Suprapubic skin (tissue), 4 donors: ENCODE measurements around the gene CNPY2. TPM values are rescaled to one million over a fixed set of nuclear protein-coding genes. Genes with fewer than 3 reads are reported as not detected.
"Not testable (repeated sequence)": the region's sequence is repeated elsewhere in the genome, so short reads cannot be mapped to it uniquely, and the experiment has no call there.

ENCODE experiments used
- DNase-seq, 2 donors: peaks; one replicate each; pipeline ENCODE4 v3.0.0-alpha.2; 2019; ENCODE audit warnings: low spot score in 2 of 2
- H3K27ac ChIP-seq: fragments of 200-600 bp; sonication (generic); one replicate; pipeline ENCODE4 v1.5.1; 2019
- H3K27me3 ChIP-seq: fragments of 200-600 bp; sonication (generic); one replicate; pipeline ENCODE4 v1.5.1; 2019
- H3K36me3 ChIP-seq: fragments of 200-600 bp; sonication (generic); one replicate; pipeline ENCODE4 v1.5.1; 2019
- H3K4me1 ChIP-seq: fragments of 200-600 bp; sonication (generic); one replicate; pipeline ENCODE4 v1.5.1; 2019
- H3K4me3 ChIP-seq: fragments of 200-600 bp; sonication (generic); one replicate; pipeline ENCODE4 v1.5.1; 2019; ENCODE audit warnings: mild to moderate bottlenecking
- H3K9me3 ChIP-seq: fragments of 200-600 bp; sonication (generic); one replicate; pipeline ENCODE4 v1.5.1; 2019
- EP300 ChIP-seq: sonication (generic); formaldehyde crosslinking; IDR thresholded peaks from one replicate; pipeline ENCODE4 v1.6.1; 2017; ENCODE audit warnings: antibody characterized with exemption
- POLR2A ChIP-seq, 2 donors: fragments of 450-650 bp; IDR thresholded peaks; one replicate each; pipeline ENCODE4 v1.6.1; 2017; ENCODE audit warnings: antibody characterized with exemption in 2 of 2, mild to moderate bottlenecking in 2 of 2, moderate library complexity in 2 of 2
- POLR2AphosphoS5 ChIP-seq, 3 donors: sonication (generic); formaldehyde crosslinking; IDR thresholded peaks; one replicate each; pipeline ENCODE4 v1.6.1; 2017; ENCODE audit warnings: antibody characterized with exemption in 3 of 3
- WGBS: methylation state at CpG from one replicate; pipeline ENCODE4 v1.1.5; 2018; 5-methylcytosine and 5-hydroxymethylcytosine counted together
- total RNA-seq, 4 donors: library from RNA; depleted of rRNA; stranded (reverse); fragments of >200 nt; gene quantifications; one replicate each; pipeline ENCODE4 v1.1.0, GENCODE V29; 2016
- TF ChIP-seq, protein P1 (sequence below), 2 donors: fragments of 200-600 bp in 1 of 2; fragments of 450-650 bp in 1 of 2; sonication (generic) in 1 of 2; IDR thresholded peaks; one replicate each; pipeline ENCODE4 v1.5.1; 2016 to 2019; ENCODE audit warnings: antibody characterized with exemption in 2 of 2, mild to moderate bottlenecking in 1 of 2, moderate library complexity in 1 of 2

CNPY2 gene
- total RNA-seq, 4 donors from 2014 or later = 36.4 to 51.4 (median 42.4) TPM

DNA sequence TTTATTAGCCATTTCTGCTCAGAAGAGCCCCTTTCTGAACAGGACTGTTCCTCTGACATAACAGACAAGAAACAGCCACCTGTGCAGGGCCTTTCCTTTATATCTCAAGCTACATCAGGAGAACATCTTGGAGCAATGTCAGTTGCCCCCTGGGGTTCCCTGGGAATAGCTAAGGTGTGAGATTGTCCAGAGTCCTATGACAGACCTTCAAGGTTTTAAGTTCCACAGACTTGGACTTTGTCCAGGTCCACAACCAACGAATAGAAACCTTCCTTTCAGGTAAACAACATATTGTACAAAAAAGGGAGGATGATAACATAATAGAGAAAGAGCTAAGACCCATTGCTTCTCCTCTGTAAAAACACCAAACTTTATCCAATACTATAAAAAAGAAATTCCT is 25.8 kb upstream of the CNPY2 start:
- H3K27me3 ChIP-seq = no peaks in the 10 kb centered on the region
- H3K9me3 ChIP-seq = no peaks in the 10 kb centered on the region
- WGBS = 28% methylated on average over 1 of the region's 1 CpG
- TF ChIP-seq POLR2AphosphoS5 (IDR thresholded peaks at IDR 0.05) = no peak
- TF ChIP-seq POLR2A (IDR thresholded peaks at IDR 0.05) = no peak
- TF ChIP-seq EP300 = no peak
- TF ChIP-seq, protein P1, sequence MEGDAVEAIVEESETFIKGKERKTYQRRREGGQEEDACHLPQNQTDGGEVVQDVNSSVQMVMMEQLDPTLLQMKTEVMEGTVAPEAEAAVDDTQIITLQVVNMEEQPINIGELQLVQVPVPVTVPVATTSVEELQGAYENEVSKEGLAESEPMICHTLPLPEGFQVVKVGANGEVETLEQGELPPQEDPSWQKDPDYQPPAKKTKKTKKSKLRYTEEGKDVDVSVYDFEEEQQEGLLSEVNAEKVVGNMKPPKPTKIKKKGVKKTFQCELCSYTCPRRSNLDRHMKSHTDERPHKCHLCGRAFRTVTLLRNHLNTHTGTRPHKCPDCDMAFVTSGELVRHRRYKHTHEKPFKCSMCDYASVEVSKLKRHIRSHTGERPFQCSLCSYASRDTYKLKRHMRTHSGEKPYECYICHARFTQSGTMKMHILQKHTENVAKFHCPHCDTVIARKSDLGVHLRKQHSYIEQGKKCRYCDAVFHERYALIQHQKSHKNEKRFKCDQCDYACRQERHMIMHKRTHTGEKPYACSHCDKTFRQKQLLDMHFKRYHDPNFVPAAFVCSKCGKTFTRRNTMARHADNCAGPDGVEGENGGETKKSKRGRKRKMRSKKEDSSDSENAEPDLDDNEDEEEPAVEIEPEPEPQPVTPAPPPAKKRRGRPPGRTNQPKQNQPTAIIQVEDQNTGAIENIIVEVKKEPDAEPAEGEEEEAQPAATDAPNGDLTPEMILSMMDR (IDR thresholded peaks at IDR 0.05) = no peak
- H3K4me1 ChIP-seq = no peaks in the 10 kb centered on the region
- H3K36me3 ChIP-seq = peaks cover 46% of the 10 kb centered on the region
- no peak for DNase-seq
- no peak overlapping the region for H3K4me3 ChIP-seq
- no peak overlapping the region for H3K27ac ChIP-seq

- no peaks in the 10 kb centered on the region for H3K9me3 ChIP-seq
- TF ChIP-seq, protein P1 (IDR thresholded peaks at IDR 0.05) = no peak
- TF ChIP-seq POLR2A (IDR thresholded peaks at IDR 0.05) = no peak
- no peak for TF ChIP-seq EP300
- TF ChIP-seq POLR2AphosphoS5 (IDR thresholded peaks at IDR 0.05) = no peak
- no peak overlapping the region for H3K27ac ChIP-seq
- H3K27me3 ChIP-seq = no peaks in the 10 kb centered on the region
- no peak for DNase-seq
- peaks cover 6% of the 10 kb centered on the region for H3K4me1 ChIP-seq
- 91% methylated on average over 1 of the region's 1 CpG for WGBS
- no peak overlapping the region for H3K4me3 ChIP-seq
- H3K36me3 ChIP-seq = peaks cover 24% of the 10 kb centered on the region
These were observed 23.3 kb upstream of the CNPY2 start for GRCh38 chr12:56339158-56339422.

- Histone ChIP-seq H3K9me3 (no peaks in the 10 kb centered on the region), H3K36me3 (peaks cover 18% of the 10 kb centered on the region), H3K4me1 (peaks cover 6% of the 10 kb centered on the region), H3K4me3 (no peak within 1 kb of the TSS), H3K27me3 (no peaks in the 10 kb centered on the region), H3K27ac (no peak within 1 kb of the TSS)
- no peak for TF ChIP-seq POLR2A (IDR thresholded peaks at IDR 0.05)
- no peak for TF ChIP-seq EP300
- TF ChIP-seq, protein P1 (IDR thresholded peaks at IDR 0.05) = no peak
- no peak for TF ChIP-seq POLR2AphosphoS5 (IDR thresholded peaks at IDR 0.05)
- DNase-seq = no peak
- WGBS = 34% methylated on average over 9 of the region's 9 CpGs
These were observed 22.7 kb upstream of the CNPY2 start, which contains the start of gene IL23A for GRCh38 chr12:56338308-56339157. Gene IL23A, plus strand, starts transcription at chr12:56338884. Its CDS starts 161 bp downstream, at chr12:56339045.

- H3K36me3 ChIP-seq = peaks cover 11% of the 10 kb centered on the region
- 83% methylated on average over 8 of the region's 8 CpGs for WGBS
- H3K27me3 ChIP-seq = no peaks in the 10 kb centered on the region
- DNase-seq = no peak
- TF ChIP-seq, protein P1 (IDR thresholded peaks at IDR 0.05) = no peak
- TF ChIP-seq POLR2AphosphoS5 (IDR thresholded peaks at IDR 0.05) = no peak
- TF ChIP-seq EP300 = no peak
- no peak for TF ChIP-seq POLR2A (IDR thresholded peaks at IDR 0.05)
- no peak overlapping the region for H3K27ac ChIP-seq
- peaks cover 14% of the 10 kb centered on the region for H3K4me1 ChIP-seq
- no peaks in the 10 kb centered on the region for H3K9me3 ChIP-seq
- H3K4me3 ChIP-seq = no peak overlapping the region
These were observed 22.0 kb upstream of the CNPY2 start for GRCh38 chr12:56337753-56338251.

GRCh38 chr12:56336361-56337167 is 20.8 kb upstream of the CNPY2 start:
- no peak overlapping the region for H3K4me3 ChIP-seq
- no peak for DNase-seq
- no peak overlapping the region for H3K27ac ChIP-seq
- 71% methylated on average over 9 of the region's 9 CpGs for WGBS
- no peaks in the 10 kb centered on the region for H3K27me3 ChIP-seq
- H3K4me1 ChIP-seq = peaks cover 18% of the 10 kb centered on the region
- TF ChIP-seq POLR2A (IDR thresholded peaks at IDR 0.05) = no peak
- no peak for TF ChIP-seq POLR2AphosphoS5 (IDR thresholded peaks at IDR 0.05)
- TF ChIP-seq EP300 = no peak
- TF ChIP-seq, protein P1 (IDR thresholded peaks at IDR 0.05) = no peak
- no peaks in the 10 kb centered on the region for H3K36me3 ChIP-seq
- H3K9me3 ChIP-seq = no peaks in the 10 kb centered on the region

DNA sequence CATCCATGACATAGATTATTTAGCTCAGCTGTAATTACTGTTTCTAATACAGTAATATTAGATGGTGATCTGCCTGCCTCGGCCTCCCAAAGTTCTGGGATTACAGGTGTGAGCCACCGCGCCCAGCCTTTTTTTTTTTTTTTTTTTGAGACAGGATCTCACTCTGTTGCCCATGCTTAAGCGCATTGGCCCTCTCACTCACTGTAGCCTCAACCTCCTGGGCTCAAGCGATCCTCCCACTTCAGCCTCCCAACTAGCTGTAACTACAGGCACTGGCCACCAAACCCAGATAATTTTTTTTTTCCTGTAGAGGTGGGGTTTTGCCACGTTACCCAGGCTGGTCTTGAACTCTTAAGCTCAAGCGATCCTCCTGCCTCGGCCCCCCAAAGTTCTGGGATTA is 19.7 kb upstream of the CNPY2 start:
- H3K4me3 ChIP-seq, DNase-seq, H3K9me3 ChIP-seq, H3K27me3 ChIP-seq, H3K36me3 ChIP-seq, H3K27ac ChIP-seq: not testable (repeated sequence)
- peaks cover 18% of the 10 kb centered on the region for H3K4me1 ChIP-seq
- 93% methylated on average over 7 of the region's 8 CpGs for WGBS
